HG02852 (cell line): ENCODE data around the gene CST7.

ENCODE experiments used
- ATAC-seq: cut with Tn5 transposase; IDR thresholded peaks from one replicate; pipeline ENCODE4 v1.9.1; 2021; ENCODE audit warnings: mild to moderate bottlenecking, moderate library complexity; ENCODE audit not compliant: unreplicated experiment

The CST7 gene

GRCh38 chr20:24963672-24964505 is 14.8 kb downstream of the CST7 start:
- no peak for ATAC-seq

- no peak for ATAC-seq
Measured at GRCh38 chr20:24964506-24964840, 15.4 kb downstream of the CST7 start.

DNA sequence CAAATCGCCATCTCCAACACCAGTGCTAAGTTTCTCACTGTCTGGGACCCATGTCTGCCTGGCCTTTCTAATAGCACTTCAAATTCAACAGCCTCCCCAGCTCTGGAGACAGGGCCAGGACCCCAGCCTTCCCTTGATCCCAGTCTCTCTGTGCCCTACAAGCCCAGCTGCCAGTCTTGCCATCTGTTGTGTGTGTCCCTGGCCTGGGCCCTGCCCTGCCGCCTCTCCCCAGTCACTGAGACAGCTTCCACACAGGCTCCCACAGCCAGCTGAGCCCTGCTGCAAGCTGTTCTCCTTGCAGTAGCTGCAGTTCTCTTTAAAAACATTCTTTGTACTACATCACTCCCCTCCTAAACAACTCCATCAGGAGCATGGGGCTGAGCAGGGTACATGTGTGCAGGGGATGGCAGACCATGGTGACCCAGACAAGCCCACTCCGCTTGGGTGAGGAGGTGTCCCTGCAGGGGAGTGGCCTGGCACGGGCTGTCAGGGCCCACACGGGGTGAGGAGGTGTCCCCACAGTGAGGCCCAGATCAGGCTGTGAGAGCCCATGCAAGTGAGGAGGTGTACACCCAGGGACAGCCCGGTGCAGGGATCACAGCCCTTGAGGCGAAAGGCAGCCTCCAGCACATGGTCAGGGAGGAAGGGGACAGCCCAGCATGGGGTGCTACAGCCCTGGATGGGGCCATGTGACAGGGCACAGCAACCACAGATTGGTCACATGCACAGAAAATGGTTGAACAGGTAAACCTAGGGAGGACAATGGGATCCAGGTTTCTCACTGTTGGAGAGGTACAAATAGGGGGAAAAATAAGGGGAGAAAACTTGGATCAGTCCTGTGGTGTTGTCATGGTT is 16.2 kb downstream of the CST7 start:
- ATAC-seq = no peak

DNA sequence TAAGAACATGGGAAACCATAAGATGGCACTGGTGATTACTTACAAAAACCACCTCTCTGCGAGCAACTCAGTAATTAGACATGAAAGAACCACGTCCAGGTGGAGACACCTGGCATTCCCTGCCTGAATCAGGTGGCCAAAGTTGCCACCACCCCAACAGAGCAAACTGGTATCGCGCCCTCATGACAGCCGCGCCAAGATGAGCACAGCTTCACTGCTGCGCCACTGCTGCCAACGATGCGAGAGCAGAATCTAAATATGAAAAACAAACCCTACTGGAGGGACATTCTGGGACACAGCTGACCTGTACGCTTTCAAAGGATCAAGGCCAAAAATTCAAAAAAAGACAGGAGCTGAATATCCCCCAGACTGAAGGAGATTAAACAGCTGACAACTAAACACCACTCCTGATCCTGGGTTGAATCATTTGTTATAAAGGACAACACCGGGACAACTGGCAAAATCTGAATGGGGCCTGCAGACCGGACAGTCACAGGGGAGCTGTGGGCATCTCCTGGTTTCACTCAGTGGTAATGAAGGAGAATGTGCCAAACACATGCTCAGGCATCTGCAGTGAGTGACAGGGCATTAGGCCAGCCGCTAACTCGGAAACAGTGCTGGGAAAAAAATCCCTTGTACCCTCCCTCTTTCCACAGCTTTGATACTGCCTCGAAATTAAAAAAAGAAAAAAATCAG is 17.4 kb downstream of the CST7 start:
- no peak for ATAC-seq

- ATAC-seq = no peak
Measured at GRCh38 chr20:24968278-24968800, 19.3 kb downstream of the CST7 start.

GRCh38 chr20:24969186-24970029 is 20.3 kb downstream of the CST7 start:
- no peak for ATAC-seq

DNA sequence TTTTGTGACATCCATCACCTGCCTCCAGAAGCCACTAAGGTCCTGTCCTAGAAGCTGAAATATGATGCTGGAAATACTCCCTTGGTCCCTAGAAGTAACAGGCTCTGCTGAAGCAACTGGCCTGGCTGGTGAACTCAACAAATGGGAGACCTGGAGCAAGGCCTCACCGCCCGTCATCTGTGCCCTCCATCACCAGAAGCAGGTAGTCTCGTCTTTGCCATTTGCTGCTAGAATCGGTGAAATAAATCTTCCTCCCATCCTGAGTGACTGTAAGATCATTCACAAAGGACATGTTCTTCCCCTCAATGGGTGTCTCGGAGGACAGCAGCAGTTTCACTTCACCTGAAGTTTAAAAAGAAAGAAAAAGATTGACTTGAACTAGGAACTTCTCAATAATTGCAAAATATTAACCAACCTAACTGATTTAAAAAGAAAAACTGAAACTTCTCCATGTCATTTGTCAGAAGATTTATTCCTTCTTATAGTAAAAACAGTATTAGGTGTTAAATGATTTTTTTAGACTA is 21.0 kb downstream of the CST7 start:
- no peak for ATAC-seq

- ATAC-seq = no peak
Measured at GRCh38 chr20:24970754-24971153, 21.7 kb downstream of the CST7 start.

DNA sequence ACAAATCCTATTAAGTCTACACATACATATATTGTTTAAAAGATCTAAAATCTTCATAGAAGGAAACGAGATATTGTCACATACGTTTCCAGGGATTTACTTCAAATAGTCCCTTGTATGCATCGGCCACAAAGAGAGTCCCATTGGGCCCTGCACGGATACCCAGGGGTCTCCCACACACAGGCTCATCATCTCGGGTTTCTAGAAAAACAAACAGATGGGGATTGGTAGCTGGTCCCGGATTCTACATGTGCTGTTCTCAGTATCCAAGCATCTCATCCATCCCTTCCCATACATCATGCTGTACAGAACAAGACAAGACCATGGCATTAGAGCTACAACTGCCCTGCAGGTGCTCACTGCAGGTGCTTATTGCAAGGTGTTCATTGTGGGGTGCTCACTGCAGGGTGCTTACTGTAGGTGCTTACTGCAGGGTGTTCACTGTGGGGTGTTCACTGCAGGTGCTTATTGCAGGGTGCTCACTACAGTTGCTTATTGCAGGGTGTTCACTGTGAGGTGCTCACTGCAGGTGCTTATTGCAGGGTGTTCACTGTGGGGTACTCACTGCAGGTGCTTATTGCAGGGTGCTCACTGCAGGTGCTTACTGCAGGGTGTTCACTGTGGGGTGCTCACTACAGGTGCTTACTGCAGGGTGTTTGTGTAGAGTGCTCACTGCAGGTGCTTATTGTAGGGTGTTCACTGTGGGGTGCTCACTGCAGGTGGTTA is 22.5 kb downstream of the CST7 start:
- ATAC-seq = no peak

- ATAC-seq = no peak
Measured at GRCh38 chr20:24972341-24972740, 23.3 kb downstream of the CST7 start.

GRCh38 chr20:24977336-24977735 is 28.3 kb downstream of the CST7 start:
- no peak for ATAC-seq

DNA sequence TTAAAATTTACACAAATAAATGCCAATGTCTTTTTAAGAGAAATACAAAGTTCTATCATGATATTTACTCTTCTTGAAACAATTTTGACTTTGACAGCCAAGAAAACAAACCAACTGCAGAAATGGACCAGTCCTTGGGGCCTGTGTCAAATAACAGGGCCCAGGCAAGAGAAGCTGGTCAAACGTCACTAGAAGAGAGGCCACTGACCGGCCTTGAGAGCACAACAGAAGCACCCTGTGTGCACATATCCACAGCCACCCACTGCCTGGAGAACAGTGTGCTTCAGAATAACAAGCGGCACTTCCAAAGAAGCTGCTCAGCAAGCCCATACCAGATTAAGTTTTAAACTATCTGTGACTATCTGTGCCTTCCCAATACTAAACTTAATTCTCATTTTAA is 28.7 kb downstream of the CST7 start:
- no peak for ATAC-seq

DNA sequence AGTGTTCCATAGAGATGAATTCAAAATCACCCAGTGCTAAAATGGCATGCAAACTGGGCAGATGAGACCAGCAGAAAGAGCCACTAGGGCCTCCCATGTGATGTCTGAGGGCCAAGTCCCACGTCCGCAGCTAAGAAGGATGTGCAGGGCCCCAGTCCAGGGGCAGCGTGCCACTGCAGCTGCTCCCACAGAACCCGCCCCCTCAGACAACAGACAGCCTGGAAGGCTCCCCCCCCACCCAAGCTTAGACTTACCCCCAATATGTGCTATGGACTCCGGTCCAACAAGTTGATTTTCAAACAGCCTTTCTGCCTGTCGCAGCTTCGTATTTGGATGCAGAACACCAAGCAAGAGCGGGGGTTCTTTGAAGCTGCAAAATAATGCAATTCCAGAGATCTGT is 29.4 kb downstream of the CST7 start:
- ATAC-seq = no peak

GRCh38 chr20:24979036-24979960 is 30.2 kb downstream of the CST7 start:
- ATAC-seq = no peak

- no peak for ATAC-seq
Measured at GRCh38 chr20:24980291-24981053, 31.4 kb downstream of the CST7 start.

DNA sequence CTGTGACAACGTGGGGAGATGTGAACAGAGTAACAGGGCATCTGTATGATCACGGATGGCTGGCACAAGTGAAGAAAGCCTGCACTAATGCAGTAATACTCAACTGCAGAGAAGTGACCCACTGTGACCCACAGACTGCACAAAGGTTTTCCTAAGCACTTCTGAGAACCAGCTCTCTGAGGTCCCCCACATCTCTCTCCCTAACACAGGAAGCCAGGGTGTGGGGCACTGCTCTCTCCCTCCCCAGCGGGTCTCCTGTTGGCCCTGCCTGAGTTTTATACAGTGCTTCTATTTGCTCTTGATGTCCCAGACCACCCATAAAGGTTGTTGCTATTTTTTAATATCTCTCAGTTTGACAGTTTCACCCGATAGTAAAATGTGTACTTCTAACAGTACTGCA is 32.2 kb downstream of the CST7 start:
- ATAC-seq = no peak

DNA sequence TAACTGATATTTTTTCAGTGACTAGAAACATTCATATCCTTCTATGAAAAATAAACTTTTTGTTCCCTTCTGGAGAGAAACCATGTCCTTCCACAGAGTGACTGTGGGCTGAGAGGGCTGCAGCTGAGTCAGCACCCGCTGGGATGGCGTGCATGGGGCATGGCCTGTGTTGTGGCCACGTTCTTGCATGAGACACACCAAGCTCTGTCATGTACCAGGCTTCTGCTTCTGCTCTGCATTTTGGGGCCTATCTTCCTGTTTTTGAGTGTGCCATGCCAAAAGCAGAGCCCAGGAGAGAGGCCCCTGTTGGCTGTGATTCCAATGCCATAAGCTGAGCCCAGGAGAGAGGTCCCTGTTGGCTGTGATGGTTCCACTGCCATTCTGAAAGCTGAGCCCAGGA is 32.7 kb downstream of the CST7 start:
- ATAC-seq = no peak

- ATAC-seq = no peak
Measured at GRCh38 chr20:24983896-24984295, 34.8 kb downstream of the CST7 start.
